Stimulated activated CD8-positive, alpha-beta memory T cell treated with anti-CD3 and anti-CD28 coated beads, Interleukin-4, amount 100 ng/mL, for 24 hours (primary cell): Measurements from ENCODE around the gene HYCC1.
"Not testable (repeated sequence)": the region's sequence is repeated elsewhere in the genome, so short reads cannot be mapped to it uniquely, and the experiment has no call there.

ENCODE experiments used
- DNase-seq: peaks from one replicate; pipeline ENCODE4 v3.0.0-alpha.2; 2020; ENCODE audit warnings: low read depth

HYCC1 gene

GRCh38 chr7:22983257-22983855 is 30.6 kb downstream of the HYCC1 start:
- DNase-seq = no peak

GRCh38 chr7:22980422-22980821 is 33.5 kb downstream of the HYCC1 start:
- DNase-seq = no peak

GRCh38 chr7:22979861-22980260 is 34.1 kb downstream of the HYCC1 start:
- DNase-seq = no peak

GRCh38 chr7:22979251-22979650 is 34.7 kb downstream of the HYCC1 start:
- DNase-seq = no peak

GRCh38 chr7:22974636-22975035 is 39.3 kb downstream of the HYCC1 start:
- not testable (repeated sequence) for DNase-seq

GRCh38 chr7:22972207-22972606 is 41.7 kb downstream of the HYCC1 start:
- DNase-seq = no peak

- no peak for DNase-seq
Observed at GRCh38 chr7:22969010-22969431, 44.9 kb downstream of the HYCC1 start.
